ENCODE results near the gene B3GNT3. TPM values are rescaled to one million over a fixed set of nuclear protein-coding genes. Genes with fewer than 3 reads are reported as not detected.

B3GNT3 gene
- total and polyA plus RNA-seq, 9 of the 15 experiments (the other 6 are each of a cell fraction or from before 2014, with no cell fraction given): 0.06 to 0.11 (median 0.07) TPM; not detected in 6

- in situ Hi-C loops (cut with MboI): no loop called here
- peak overlapping the region; percentile 35; the same call in 2 of the 3 replicates for H3K27ac ChIP-seq (ENCODE audit: extremely low read depth, low read depth, low read length)
- no peaks in the 10 kb centered on the region for H3K27me3 ChIP-seq (ENCODE audit: control insufficient read depth in 2 of 2, insufficient read depth in 2 of 2, low read length in 2 of 2)
- no peaks in the 10 kb centered on the region for H3K9me1 ChIP-seq (ENCODE audit: control insufficient read depth, insufficient read depth, low read length)
- peak overlapping the region in 1 of 2 experiments; percentile 86; a peak in 2 of 4 replicates for H3K9ac ChIP-seq (ENCODE audit: insufficient read depth in 1 of 2, low read depth in 2 of 2, low read length in 2 of 2)
- ChIA-PET POLR2A (interaction anchor here (0.6 to 1.2 kb wide), 3 partner anchors 9 to 30 kb away, joined by 3 read pairs; no protein-coding TSS in a partner anchor), CTCF (ENCODE audit: low intra/inter-chr PET ratio) (no interaction called here)
- H3K4me1 ChIP-seq (replicated peaks in 1 of 2; ENCODE audit: control insufficient read depth in 2 of 2, insufficient read depth in 2 of 2, low read length in 2 of 2): peaks cover 12 to 45% of the 10 kb centered on the region in 2 experiments
- no peak overlapping the region; the same call in 1 of the 2 replicates for H3K4me3 ChIP-seq
- H3K4me2 ChIP-seq (ENCODE audit: insufficient read depth, low read length): peak overlapping the region; percentile 78
- peaks cover 54% of the 10 kb centered on the region; the same call in 2 of the 3 replicates for H3K36me3 ChIP-seq (ENCODE audit: control insufficient read depth, insufficient read depth, low read length)
- whole genome bisulfite sequencing (ENCODE audit: insufficient coverage, low coverage, missing lambda C conversion rate): 36% methylated on average over 15 of the region's 37 CpGs
- peak overlapping the region; percentile 76 for H2AFZ ChIP-seq (ENCODE audit: low read depth, low read length)
- no peaks in the 10 kb centered on the region for H3K9me3 ChIP-seq (replicated peaks; ENCODE audit: control insufficient read depth, insufficient read depth, low read depth, low read length)
- H4K20me1 ChIP-seq (replicated peaks; ENCODE audit: control insufficient read depth, insufficient read depth, low read length): peaks cover 4% of the 10 kb centered on the region; the same call in 1 of the 2 replicates
- ATAC-seq: peak; percentile 97
- DNase-seq (ENCODE audit: extremely low read depth in 1 of 4, low spot score in 3 of 4): peak; percentile 93 to 96 (median 94)
- H3K79me2 ChIP-seq (ENCODE audit: control insufficient read depth, insufficient read depth, low read length): no peaks in the 10 kb centered on the region
- BruUV-seq (replicated peaks): no TSS peak
- peak; percentile 99 for FAIRE-seq
- intact Hi-C loops (cut with micrococcal nuclease): loop anchor here (1.0 kb wide), 1 partner anchor 64 kb away; no protein-coding TSS in a partner anchor
- TF ChIP-seq E2F3 (CRISPR knock-in tag; IDR thresholded peaks at IDR 0.05) (no peak), HNRNPK (IDR thresholded peaks at IDR 0.05; ENCODE audit: low read depth, low read length, poor library complexity, severe bottlenecking) (no peak), NFIX (CRISPR knock-in tag; IDR thresholded peaks at IDR 0.05; ENCODE audit: low read depth) (no peak), ZBTB33 (CRISPR knock-in tag; IDR thresholded peaks at IDR 0.05) (0 out of 2 replicates have a peak, but pooled peaks have one; percentile 8), PBX2 (CRISPR knock-in tag; IDR thresholded peaks at IDR 0.05; ENCODE audit: low read depth) (no peak), PBX2 (tag; conservative IDR thresholded peaks at IDR 0.05; ENCODE audit: low read depth) (no peak), E2F6 (IDR thresholded peaks at IDR 0.05; ENCODE audit: borderline replicate concordance in 1 of 2, extremely low read depth in 1 of 2, insufficient read depth in 1 of 2, insufficient read length in 1 of 2, low read depth in 1 of 2, low read length in 1 of 2, poor library complexity in 1 of 2, severe bottlenecking in 1 of 2) (peak in 1 of 2 experiments; percentile 41), ILF3 (IDR thresholded peaks at IDR 0.05; ENCODE audit: borderline replicate concordance) (0 out of 2 replicates have a peak, but pooled peaks have one; percentile 40), RCOR1 (IDR thresholded peaks at IDR 0.05; ENCODE audit: borderline replicate concordance in 1 of 2, low read depth in 2 of 2, low read length in 2 of 2) (0 out of 4 replicates have a peak, but pooled peaks of 1 of the 2 experiments have one; percentile 8), ZEB2 (IDR thresholded peaks at IDR 0.05) (no peak), ZNF717 (CRISPR knock-in tag; IDR thresholded peaks at IDR 0.05) (0 out of 2 replicates have a peak, but pooled peaks have one; percentile 41), MNT (conservative IDR thresholded peaks at IDR 0.05) (peak in 1 of 2 experiments; percentile 36; a peak in 1 of 4 replicates)
These were observed 16.5 kb upstream of the B3GNT3 start for GRCh38 chr19:17778251-17778967.

Measured in K562 (cell line).